Posterior cingulate gyrus (tissue), 11 donors: Measurements from ENCODE around the gene VAV3.
"Not testable (repeated sequence)": the region's sequence is repeated elsewhere in the genome, so short reads cannot be mapped to it uniquely, and the experiment has no call there.

Experiments used
- DNase-seq, 10 donors: peaks; one replicate each; pipeline versions ENCODE4 v3.0.0 to v3.0.0-alpha.2; 2020 to 2021; ENCODE audit warnings: mixed read lengths in 3 of 10
- intact Hi-C: fragments of 100-400 bp; cut with DNase I; formaldehyde crosslinking; loops from one replicate; pipeline ENCODE4 v1.15.1; 2023

Gene VAV3, protein sequence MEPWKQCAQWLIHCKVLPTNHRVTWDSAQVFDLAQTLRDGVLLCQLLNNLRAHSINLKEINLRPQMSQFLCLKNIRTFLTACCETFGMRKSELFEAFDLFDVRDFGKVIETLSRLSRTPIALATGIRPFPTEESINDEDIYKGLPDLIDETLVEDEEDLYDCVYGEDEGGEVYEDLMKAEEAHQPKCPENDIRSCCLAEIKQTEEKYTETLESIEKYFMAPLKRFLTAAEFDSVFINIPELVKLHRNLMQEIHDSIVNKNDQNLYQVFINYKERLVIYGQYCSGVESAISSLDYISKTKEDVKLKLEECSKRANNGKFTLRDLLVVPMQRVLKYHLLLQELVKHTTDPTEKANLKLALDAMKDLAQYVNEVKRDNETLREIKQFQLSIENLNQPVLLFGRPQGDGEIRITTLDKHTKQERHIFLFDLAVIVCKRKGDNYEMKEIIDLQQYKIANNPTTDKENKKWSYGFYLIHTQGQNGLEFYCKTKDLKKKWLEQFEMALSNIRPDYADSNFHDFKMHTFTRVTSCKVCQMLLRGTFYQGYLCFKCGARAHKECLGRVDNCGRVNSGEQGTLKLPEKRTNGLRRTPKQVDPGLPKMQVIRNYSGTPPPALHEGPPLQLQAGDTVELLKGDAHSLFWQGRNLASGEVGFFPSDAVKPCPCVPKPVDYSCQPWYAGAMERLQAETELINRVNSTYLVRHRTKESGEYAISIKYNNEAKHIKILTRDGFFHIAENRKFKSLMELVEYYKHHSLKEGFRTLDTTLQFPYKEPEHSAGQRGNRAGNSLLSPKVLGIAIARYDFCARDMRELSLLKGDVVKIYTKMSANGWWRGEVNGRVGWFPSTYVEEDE

DNA sequence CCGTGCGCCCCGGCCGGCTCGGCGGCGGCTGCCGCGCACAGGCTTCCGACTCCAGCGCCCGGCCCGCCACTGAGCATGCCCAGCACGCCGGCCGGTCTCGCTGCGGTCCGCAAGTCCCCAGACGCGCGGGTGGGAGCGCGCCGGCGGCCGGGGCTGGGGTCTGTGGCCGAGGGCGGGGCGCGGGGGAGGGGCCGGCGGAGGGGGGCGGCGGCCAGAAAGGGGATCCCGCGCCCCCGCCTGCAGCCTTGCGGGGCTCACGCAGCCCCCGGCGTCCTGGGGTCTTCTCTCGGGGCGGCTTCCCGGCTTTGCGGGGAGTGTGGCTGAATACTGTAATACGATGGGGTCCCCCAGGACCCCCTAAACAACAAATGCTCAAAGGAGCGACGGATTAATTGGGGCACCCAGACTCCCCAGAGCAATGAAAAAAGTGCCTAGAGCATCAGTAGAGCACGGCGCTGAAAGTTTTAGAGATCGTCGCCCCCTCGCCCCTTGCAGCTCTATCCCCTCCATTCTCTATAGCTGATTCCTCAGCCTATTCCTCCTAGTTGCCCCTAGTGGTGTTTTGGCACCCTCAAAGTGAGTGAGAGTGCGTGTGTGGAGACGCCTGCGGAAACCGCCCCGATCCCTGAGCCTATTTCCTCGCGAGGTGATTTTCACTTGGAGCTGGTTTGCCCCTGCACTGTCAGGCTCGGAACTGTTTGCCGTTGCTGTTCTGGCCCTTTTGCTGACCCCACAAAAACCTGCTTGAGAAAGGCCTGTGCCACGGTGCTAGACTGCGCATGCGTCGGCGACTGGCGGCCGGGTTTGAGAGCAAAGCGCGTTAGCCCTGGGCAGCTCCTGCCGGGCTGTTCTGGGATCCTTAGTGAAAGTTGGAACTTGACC lies at the start of gene VAV3:
Gene VAV3 (minus strand): TSS at position 71 of the 882 bp plus-strand sequence. CDS start 311 bp downstream, outside the sequence.
- intact Hi-C loops: loop anchor here (10.0 kb wide), 1 partner anchor 181 kb away; no protein-coding TSS in a partner anchor
- DNase-seq: peak; percentile 42 to 92 (median 64)

DNA sequence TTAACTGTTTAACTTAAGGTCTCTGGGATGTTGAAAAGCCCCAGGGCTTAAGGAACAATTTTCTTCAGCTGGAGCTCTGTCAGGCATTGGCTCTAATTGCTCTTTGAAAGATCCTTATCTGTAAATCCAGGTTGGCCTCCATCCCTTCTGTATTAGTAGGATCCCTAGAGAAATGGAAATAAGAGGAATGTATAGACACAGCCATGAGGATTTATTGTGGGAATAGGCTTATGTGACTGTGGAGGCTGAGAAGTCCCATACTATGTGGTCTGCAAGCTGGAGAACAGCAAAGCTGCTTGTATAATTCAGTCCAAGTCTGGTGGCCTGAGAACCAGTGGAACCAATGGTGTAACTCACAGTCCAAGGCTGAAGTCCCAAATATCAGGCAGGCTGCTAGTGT lies 47.6 kb upstream of the VAV3 start:
- intact Hi-C loops: no loop called here

DNA sequence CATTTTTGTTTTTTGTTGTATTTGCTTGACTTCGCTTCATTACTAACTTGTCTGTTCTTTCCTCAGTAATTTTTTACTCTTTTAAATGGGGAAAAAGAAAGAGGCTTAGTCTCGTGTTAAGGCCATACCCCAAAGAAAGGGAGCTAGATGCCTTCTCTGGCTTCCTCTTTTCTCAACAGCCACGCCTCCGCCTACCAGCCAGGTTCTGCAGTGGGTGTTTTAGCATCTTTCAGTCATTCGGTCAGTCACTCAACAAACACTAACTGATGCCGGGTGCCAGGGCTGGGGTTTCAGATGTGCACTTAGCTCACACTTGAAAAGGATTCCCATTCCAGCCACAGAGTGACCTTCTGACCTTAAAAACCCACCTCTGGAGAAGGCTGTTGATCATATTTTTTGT lies 46.3 kb upstream of the VAV3 start:
- intact Hi-C loops: no loop called here
- no peak for DNase-seq

More for the DNA sequence above, 47.6 kb upstream of the VAV3 start:
- no peak for DNase-seq

DNA sequence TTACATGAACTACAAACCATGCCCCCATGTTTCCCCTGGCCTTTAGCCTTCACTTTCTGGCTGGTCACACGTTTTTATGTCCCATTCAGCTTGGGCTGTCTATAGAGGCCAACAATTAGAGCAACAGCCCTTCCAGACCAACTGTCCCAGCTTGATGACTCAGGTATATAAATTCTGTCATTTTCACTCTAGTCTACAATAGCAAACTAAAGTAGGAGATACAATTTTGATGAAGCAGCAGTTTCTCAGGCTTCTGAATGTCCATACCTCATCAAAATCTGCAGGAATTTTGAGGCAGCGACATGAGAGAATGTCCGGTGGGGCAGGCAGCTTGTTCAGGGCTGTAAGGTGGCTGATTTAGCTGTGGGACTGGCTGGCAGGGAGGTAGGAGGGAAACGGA lies 45.6 kb upstream of the VAV3 start:
- no peak for DNase-seq
- intact Hi-C loops: no loop called here

DNA sequence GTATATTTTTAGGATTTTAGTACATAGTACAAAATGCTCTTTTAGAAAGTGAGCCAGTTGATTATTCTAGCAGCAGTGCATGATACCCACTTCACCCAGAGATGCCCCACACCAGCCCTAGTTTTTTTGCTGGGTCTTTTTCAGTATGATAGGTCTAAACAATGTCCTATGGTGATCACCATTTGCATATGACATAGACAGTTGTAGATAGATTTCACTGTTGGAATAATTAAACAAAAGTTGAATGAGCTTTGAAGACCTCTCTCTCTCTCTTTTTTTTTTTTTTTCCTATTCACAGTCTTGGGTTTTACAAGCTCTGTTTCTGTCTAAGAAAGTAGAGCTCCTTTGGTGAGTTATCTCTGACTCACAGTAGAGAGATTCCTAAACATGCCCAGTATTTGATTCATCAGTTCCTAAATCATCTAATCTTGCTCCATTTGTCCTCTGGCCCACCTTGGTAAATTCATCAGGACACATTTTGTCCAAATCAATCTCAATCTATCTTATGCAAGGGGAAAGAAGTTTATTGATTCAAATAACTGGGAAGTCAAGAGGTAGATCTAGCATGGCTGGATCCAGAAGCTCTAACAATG lies 44.7 kb upstream of the VAV3 start:
- intact Hi-C loops: no loop called here
- no peak for DNase-seq

DNA sequence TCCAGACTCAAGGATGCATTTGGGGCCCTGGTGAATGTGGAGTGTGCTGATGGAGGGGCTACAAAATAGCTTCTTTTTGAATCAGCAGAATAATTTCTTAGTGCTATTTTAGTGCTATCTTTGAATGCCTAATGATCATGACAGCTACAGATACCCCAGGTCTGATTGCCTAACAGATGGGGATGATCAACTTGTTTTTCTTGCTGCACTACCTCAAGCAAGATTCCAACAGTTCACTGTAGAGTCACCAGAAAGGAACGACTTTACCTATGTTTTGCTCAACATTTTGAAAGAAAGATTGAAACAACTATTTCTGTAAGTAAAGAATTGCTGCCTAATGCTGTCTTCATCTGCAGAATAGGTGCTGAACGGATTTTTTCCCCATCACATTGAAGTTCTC lies 42.6 kb upstream of the VAV3 start:
- no peak for DNase-seq
- intact Hi-C loops: no loop called here

DNA sequence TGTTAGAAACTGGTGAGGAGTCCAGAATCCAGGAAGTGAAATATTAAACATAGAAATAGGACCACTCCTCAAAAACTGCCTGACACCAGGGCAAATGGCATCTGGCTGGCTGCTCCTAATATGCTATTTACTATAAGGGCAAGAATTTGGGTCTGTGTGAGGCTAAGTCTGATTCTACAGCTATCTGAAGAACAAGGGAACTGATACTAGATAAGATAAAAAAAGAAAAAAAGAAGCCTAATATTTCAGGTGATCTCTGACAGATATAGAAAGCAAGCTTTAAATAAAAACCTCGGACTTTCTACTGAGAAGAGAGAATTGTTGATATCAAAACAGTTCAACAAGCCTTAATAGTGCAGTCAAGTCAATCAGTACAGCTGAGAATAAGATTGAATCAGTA lies 42.1 kb upstream of the VAV3 start:
- intact Hi-C loops: no loop called here
- DNase-seq: no peak

DNA sequence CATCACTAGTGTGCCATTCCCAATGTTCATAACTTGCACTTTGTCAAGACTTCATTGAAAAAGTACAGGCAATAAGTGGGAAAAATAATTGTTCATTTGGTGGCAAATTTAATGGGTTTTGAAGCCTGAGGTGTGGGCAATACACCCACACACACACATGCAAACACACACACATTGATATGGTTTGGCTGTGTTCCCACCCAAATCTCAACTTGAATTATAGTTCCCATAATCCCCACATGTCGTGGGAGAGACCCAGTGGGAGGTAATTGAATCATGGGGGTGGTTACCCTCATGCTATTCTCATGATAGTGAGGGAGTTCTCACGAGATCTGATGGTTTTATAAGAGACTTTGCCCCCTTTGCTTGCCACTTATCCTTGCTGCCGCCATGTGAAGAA lies 39.9 kb upstream of the VAV3 start:
- intact Hi-C loops, DNase-seq: not testable (repeated sequence)

DNA sequence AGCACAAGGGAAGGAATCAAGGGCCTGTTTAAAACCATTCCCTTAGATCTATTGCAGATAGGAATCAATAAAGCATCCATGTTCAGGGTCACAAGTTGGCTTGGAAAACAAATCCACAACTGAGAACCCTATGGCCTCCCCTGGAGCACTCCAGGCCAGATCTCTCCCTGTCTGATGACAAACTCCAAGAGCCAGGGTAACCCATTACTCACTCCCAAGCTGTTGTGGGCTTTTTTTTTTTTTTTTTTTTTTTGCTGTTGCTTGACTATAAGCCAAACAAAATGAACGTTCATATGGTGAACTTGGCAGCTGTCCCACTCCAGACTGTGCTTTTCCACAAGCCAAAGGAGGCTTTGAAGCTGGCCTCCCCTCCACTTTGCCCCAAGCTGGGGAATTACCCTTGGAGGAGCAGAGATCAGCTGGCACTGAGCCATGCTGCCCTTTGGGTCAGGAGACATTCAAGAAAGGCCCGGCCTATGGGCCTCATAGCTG lies 35.7 kb upstream of the VAV3 start:
- no peak for DNase-seq

DNA sequence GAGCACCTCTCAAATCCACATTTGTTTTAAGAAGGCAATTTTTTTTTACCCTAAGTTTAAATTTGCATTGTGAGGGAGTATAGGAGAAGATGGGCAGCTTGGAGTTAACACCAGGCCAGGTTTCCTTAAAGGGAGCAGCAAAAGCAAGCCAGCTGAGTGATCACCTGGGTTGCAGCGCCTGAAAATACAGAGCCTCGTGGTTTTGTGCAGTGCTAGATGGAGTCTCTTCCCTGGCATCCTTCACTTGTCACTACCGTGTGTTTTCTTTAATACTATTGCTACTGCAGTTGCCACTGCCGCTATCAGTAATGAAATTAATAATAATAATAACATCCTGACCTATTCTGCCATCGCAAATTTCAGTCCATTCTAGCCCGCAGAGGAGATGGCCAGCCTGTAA lies 35.2 kb upstream of the VAV3 start:
- DNase-seq: no peak
- intact Hi-C loops: no loop called here

More for the DNA sequence above, 35.7 kb upstream of the VAV3 start:
- intact Hi-C loops: no loop called here

DNA sequence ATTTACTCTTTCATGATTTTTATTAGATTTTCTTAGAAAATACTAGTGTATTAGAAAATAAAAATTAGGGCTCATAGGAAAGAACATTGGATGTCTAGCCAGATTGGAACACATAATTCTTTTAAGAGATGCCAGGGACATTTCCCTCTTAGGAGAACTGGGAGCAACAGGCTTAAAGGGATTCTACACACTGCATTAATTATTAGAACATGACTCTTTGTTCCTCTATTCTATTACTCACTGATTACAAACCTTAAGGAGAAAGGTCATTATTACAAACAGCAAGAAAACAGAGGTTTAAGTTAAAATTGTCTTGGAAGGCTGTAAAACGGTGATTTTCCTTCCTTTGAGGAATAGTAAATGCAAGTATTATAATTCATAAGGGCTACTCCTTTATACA lies 32.9 kb upstream of the VAV3 start:
- no peak for DNase-seq
- intact Hi-C loops: no loop called here

DNA sequence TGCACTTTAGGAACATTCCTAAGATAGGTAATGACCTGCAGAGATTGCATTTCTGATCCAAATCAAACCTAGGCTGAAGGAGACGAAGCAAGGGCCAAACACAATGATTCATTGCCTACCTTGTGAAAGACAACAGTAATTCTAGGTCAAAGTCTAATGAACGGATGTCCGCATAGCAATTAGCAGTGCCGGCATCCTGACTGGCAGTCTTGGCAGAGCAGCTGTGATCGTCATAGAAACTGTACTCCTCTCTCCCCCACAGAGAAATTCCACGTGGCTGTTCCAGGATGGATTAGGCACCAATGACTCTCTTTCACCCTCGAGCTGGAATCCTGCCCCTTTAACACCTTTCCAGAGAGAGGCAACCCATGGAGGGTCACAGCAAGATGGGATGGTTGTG lies 28.9 kb upstream of the VAV3 start:
- DNase-seq: peak in 6 of 10 donors; percentile 3 to 68 (median 17)
- intact Hi-C loops: loop anchor here (5.0 kb wide), 1 partner anchor 58 kb away; no protein-coding TSS in a partner anchor

DNA sequence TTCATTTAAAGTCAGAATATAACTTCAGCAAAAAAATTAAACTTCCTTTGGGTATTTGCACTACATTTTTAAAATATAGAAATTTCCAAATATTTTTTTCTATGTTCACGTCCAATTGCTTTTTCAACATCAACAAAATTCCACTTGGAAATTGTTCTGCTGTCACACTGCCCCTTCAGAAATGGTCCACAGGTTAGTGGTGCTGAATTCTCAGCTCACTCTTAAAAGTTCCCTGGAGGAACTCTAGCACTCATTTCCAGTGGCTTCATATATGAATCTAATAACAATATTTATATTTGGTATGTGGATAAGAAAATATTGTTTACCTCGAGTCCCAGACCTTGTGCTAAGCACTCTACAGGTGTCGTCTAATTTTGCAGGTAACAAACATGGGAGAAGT lies 27.4 kb upstream of the VAV3 start:
- DNase-seq: no peak
- intact Hi-C loops: loop anchor here (5.0 kb wide), 1 partner anchor 60 kb away; no protein-coding TSS in a partner anchor

DNA sequence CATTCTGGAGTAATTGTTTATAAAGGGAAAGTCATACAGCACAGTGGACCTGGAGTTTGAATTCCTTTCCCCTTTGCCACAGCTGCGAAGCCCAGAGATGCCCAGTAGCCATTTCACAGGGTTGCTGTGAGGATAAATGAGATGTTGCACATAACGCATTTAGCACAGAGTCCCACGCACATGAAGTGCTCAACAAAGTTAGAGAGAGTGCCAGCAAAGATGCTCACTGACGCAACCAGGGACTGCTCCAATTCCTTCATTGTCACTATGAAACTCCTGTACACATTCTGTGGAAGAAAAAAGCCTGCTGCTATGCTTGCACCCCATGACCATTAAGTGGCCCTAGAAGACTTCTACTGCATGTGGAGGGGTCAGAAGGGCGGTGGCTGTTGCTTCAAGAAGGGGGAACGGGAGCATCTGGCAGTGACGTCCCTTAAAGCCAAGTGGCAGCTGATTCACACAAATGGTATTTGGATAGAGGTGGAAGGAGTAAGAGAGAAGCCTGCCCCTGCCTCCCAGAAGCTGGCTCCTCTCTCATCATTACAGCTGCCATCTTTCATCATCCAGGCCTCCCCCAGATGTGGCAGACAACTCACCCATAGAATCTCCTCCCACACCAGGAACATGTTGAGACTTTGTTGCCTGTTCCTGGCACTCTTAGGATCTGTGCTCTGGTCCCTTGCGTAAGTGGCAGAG lies 26.5 kb upstream of the VAV3 start:
- intact Hi-C loops: loop anchor here (5.0 kb wide), 1 partner anchor 61 kb away; no protein-coding TSS in a partner anchor
- peak in 4 of 10 donors; percentile 12 to 70 (median 26) for DNase-seq

DNA sequence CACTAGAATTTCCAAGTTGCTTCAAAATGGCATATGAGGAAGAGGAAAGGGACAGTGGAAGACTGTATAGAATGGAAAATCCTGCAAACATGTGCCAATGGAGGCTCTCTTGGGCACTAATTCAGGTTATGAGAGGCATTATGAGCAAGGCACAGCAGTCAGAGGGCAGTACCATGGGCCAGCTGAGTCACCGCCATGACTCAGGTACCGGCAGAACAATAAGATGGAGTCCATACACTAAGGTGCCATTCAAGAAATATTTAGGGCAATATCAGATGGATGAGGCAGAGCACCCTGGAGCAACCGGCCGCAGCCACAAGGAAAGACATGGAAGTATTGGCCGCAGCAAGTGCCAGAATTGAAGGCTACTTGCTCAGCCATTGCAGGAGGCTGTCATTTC lies 25.6 kb upstream of the VAV3 start:
- intact Hi-C loops: loop anchor here (5.0 kb wide), 1 partner anchor 62 kb away; no protein-coding TSS in a partner anchor
- no peak for DNase-seq

DNA sequence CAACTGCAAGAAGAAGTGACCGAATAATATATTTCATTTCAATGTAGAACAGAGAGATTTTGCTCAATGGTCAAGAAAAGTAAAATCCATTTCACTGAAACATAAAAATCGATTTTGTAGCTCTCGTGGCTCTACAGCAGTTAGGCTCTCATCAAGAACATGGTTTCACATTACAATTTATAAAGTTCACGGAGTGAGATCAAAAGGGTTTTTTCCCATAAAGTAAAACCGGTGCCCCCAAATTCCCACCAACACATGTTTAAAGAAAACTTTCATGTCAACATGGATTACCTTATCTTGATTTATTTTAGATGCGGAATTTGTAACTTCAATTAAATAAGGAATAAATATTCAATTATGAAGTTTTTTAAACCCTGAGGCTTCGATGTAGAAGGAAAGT lies 16.3 kb upstream of the VAV3 start:
- intact Hi-C loops: no loop called here
- no peak for DNase-seq

DNA sequence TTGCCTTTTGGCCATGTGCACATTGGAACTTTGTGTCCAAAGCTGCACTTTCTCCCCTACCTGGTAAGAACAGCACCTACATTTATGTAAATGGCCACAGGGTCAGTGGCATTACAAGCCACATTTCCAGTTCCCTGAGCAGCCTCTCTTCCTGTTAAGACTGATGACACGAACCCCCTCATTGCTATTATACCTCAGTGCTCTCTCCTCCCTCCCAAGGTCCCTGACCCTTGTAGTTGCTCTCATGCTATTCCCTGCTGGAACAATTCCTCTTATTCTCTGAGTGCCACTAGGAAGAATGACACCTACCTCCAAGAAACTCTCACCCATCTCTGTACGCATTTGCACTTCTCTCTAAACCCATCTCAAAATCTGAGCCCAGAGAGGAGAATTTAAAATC lies 14.9 kb upstream of the VAV3 start:
- no peak for DNase-seq
- intact Hi-C loops: no loop called here

DNA sequence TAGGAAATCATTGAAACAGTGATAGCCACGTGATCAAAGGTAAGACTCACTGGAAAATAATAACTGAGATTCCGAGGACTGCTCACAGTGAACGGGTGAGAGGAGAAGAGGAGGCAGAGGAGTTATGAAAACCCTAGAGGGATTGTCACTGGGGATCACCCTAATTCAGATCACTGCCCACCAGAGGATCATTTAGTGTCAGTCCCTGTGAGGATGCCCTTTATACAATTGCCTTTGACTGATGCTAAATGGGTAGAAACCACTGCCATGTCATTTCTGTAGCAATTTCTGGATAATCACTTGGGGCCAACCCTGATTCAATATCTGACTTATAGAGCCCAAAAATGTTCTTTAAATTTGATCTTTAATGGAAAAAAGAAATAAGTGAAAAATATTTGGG lies 14.1 kb upstream of the VAV3 start:
- intact Hi-C loops: no loop called here
- no peak for DNase-seq

DNA sequence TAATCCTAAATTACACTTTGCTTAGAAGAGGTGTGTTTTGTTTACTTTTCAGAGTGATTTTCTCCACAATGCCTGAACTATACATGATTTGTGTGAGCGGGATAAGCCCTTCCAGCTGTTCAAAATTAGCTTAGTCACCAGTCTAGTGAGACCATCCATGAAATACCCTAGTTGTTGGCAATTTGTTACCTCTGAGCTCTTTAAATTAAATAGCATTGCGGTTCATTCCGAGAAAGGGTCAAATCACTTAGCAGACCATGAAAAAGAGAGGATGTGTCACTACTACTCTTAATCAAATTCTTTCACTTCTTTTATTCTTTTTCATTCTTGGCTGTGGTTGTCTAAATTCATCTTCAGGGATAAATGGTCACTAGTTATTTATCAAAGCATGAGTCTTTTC lies 11.9 kb upstream of the VAV3 start:
- no peak for DNase-seq
- intact Hi-C loops: no loop called here
